OCI-LY3 (cell line): ENCODE data around the gene KRTAP2-2.
"Not testable (repeated sequence)": the region's sequence is repeated elsewhere in the genome, so short reads cannot be mapped to it uniquely, and the experiment has no call there.

Experiments used
- CTCF ChIP-seq: fragments of 200-600, 300-600 bp; sonication (generic); IDR thresholded peaks from 2 replicates; pipeline ENCODE4 v1.5.1; 2014; ENCODE audit warnings: antibody characterized with exemption, low read length, low read depth
- EZH2phosphoT487 ChIP-seq: fragments of 200-600 bp; shearing (Covaris generic); IDR thresholded peaks from 2 replicates; pipeline ENCODE4 v1.6.1; 2018; ENCODE audit warnings: antibody characterized with exemption, mixed run types, low read depth

GRCh38 chr17:41083427-41083826 lies 28.4 kb upstream of the KRTAP2-2 start:
- TF ChIP-seq CTCF, EZH2phosphoT487: not testable (repeated sequence)
